GM21576 (cell line): Measurements from ENCODE around the gene IL12B.
"Not testable (repeated sequence)": the region's sequence is repeated elsewhere in the genome, so short reads cannot be mapped to it uniquely, and the experiment has no call there.

ENCODE experiments used
- ATAC-seq: cut with Tn5 transposase; IDR thresholded peaks from one replicate; pipeline ENCODE4 v1.9.1; 2021; ENCODE audit warnings: mild to moderate bottlenecking, moderate library complexity; ENCODE audit not compliant: unreplicated experiment

The IL12B gene

GRCh38 chr5:159333545-159333925 lies 3.2 kb upstream of the IL12B start:
- no peak for ATAC-seq

GRCh38 chr5:159332800-159333544 lies 2.7 kb upstream of the IL12B start:
- ATAC-seq = peak; percentile 37

- ATAC-seq = peak; percentile 62
Measured at GRCh38 chr5:159331093-159331973, 1.0 kb upstream of the IL12B start.

GRCh38 chr5:159324986-159325385 lies 5.3 kb downstream of the IL12B start:
- ATAC-seq = no peak

GRCh38 chr5:159324102-159324755 lies 6.1 kb downstream of the IL12B start:
- no peak for ATAC-seq

GRCh38 chr5:159322180-159322579 lies 8.1 kb downstream of the IL12B start:
- ATAC-seq = no peak

GRCh38 chr5:159319832-159320231 lies 10.5 kb downstream of the IL12B start:
- ATAC-seq = no peak

GRCh38 chr5:159319363-159319762 lies 10.9 kb downstream of the IL12B start:
- ATAC-seq = no peak

- no peak for ATAC-seq
Measured at GRCh38 chr5:159318448-159318847, 11.8 kb downstream of the IL12B start.

- ATAC-seq = no peak
Measured at GRCh38 chr5:159317849-159318248, 12.4 kb downstream of the IL12B start.

GRCh38 chr5:159316519-159317383 lies 13.5 kb downstream of the IL12B start:
- no peak for ATAC-seq

GRCh38 chr5:159313197-159313596 lies 17.1 kb downstream of the IL12B start:
- ATAC-seq = no peak

- ATAC-seq = no peak
Measured at GRCh38 chr5:159311063-159311462, 19.2 kb downstream of the IL12B start.

GRCh38 chr5:159310511-159310910 lies 19.8 kb downstream of the IL12B start:
- no peak for ATAC-seq

- no peak for ATAC-seq
Measured at GRCh38 chr5:159309689-159310433, 20.4 kb downstream of the IL12B start.

- no peak for ATAC-seq
Measured at GRCh38 chr5:159304961-159305595, 25.2 kb downstream of the IL12B start.

- no peak for ATAC-seq
Measured at GRCh38 chr5:159303286-159303685, 27.0 kb downstream of the IL12B start.

- not testable (repeated sequence) for ATAC-seq
Measured at GRCh38 chr5:159301929-159302860, 28.1 kb downstream of the IL12B start.
